Measurements from ENCODE around the gene FNBP1. TPM values are rescaled to one million over a fixed set of nuclear protein-coding genes. Genes with fewer than 3 reads are reported as not detected.
A peak's percentile ranks its signal among the peaks of the same experiment; 100 is the strongest.

FNBP1 gene
- total and polyA plus RNA-seq, 10 of the 15 experiments (the other 5 are each of a cell fraction or from before 2014, with no cell fraction given): 64.5 to 353 (median 179) TPM

DNA sequence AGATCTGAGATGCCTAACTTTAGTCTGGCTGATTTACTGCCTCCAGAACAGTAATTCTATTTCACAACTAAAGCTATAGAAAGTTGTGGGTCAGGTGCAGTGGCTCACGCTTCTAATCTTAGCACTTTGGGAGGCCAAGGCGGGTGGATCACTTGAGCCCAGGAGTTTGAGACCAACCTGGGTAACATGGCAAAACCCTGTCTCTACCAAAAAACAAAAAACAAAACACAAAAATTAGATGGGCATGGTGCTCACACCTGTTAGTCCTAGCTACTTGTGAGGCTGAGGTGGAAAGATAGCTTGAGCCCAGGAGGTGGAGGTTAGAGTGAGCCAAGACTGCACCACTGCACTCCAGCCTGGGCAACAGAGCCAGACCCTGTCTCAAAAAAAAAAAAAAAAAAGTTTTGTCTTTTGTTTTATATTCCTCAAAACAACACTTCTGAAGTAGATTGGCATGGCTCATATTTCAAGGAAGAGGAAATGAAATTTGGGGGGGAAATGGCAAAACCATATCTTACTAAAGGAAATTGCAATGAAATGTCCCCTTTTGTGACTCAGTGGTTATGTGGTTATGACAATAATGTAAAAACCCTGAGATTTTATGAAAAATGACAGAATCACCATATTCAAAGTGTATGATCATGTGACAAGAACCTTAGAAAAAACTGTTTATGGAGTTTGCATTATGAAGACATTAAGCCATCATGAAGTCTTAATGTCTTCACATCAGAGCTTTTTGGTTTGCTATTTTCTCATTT, 16.2 kb downstream of the FNBP1 start (continued):
- TF ChIP-seq SPI1 (IDR thresholded peaks at IDR 0.05; ENCODE audit: borderline replicate concordance, insufficient read depth, low read depth, low read length) (peak; percentile 53; the same call in 1 of the 2 replicates), RELB (IDR thresholded peaks at IDR 0.05; ENCODE audit: low read depth) (no peak; the same call in 1 of the 2 replicates), STAT3 (IDR thresholded peaks at IDR 0.05; ENCODE audit: low read depth, low read length) (no peak), POLR2AphosphoS5 (IDR thresholded peaks at IDR 0.05; ENCODE audit: low read length) (peak; percentile 16; the same call in 1 of the 2 replicates), NFIC (IDR thresholded peaks at IDR 0.05; ENCODE audit: low read depth, low read length) (peak; percentile 53), SKIL (IDR thresholded peaks at IDR 0.05; ENCODE audit: low read depth, poor library complexity, severe bottlenecking) (peak; percentile 37), MLLT1 (IDR thresholded peaks at IDR 0.05) (peak; percentile 77), NFXL1 (IDR thresholded peaks at IDR 0.05; ENCODE audit: borderline replicate concordance) (no peak), FOXM1 (IDR thresholded peaks at IDR 0.05; ENCODE audit: low read depth, low read length) (0 out of 2 replicates have a peak, but pooled peaks have one; percentile 16), RUNX3 (IDR thresholded peaks at IDR 0.05; ENCODE audit: low read length) (peak; percentile 84)
